ENCODE data around the gene CXCL10.
"Not testable (repeated sequence)": the region's sequence is repeated elsewhere in the genome, so short reads cannot be mapped to it uniquely, and the experiment has no call there.

Gene CXCL10

DNA sequence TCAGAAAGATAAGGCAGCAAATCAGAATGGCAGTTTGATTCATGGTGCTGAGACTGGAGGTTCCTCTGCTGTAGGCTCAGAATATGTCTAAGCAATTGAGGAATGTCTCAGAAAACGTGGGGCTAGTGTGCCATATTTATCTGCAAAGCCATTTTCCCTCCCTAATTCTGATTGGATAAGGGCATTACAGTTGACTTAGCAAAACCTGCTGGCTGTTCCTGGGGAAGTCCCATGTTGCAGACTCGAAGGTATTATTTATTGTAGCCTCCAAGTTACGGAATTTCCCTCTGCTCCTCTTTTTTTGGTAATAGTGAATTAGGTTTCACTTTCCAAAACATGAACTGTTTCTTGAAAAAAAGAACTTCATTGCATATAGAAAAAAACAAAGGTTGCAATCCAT is at the start of gene CXCL10:
Gene CXCL10, minus strand, starts transcription at position 109 of the 400 bp plus-strand sequence. Its CDS starts 66 bp downstream, at position 43.
- in situ Hi-C loops (cut with MboI; ENCODE audit: low sequenced_read_pairs), result no loop called here

DNA sequence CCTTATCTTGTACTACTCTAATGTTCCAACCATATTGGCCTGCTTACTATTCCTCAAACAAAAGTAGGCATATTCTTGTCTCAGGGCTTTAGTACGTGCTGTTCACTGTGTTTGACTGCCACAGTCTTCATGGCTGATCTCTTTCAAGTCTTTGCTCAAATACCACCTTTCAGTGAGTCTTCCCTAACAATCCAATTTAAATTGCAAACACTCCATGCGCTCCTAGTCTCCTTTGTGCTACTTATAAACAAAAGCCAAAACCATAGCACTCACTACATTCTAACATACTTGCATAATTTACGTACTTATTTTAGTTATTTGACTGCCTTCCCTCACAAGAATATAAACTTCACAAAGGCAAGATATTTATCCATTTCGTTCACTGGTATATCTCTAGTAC is 49.5 kb upstream of the CXCL10 start:
- in situ Hi-C loops (cut with MboI; ENCODE audit: low sequenced_read_pairs), result no loop called here

DNA sequence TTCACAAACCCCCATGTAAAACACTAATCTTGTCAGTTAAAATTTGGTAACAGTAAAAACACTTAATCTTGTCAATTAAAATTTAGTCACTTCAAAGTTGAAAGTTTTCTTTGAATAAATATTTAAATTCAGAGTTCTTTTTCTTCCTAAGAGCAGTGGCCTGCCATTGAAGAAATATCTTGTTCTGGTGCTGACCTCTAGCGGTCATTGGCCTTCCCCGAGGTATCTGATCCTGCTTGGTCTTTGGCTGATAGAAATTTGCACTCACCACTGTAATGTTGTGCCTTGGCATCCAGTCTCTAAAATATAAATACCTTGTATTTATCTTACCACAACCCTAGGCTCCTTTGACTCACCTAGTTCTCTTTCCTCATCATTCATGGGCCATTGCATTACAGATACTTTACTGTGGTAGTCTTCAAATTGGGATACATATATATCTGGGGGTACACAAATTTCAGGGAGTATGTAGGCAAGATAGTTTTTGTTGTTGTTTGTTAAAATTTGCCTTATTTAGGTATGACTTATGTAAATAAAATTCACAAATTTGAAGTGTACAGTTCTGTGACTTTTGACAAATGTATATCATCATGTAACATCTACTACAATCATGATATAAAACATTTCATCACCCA is 44.5 kb upstream of the CXCL10 start:
- in situ Hi-C loops (cut with MboI; ENCODE audit: low sequenced_read_pairs), result no loop called here

DNA sequence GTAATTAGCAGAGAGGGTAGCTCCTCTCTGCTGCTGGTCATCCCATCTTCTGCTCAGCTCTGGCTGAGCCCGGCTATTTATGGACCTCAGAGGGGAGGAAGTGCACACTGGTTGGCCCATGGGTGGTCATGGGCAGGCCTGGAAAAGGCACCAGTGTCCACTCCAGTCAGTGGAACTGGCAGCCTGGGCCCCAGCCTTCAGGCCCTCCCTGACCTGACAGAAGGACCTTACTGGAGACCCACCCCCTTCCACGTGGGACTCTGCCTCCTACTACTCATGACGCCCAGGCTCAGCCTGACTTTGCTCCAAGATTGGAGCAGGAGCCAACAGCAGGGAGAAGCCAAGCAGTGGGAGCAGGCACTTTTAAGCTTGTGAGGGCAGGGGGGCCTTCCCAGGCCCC is 43.2 kb upstream of the CXCL10 start:
- in situ Hi-C loops (cut with MboI; ENCODE audit: low sequenced_read_pairs), result no loop called here

DNA sequence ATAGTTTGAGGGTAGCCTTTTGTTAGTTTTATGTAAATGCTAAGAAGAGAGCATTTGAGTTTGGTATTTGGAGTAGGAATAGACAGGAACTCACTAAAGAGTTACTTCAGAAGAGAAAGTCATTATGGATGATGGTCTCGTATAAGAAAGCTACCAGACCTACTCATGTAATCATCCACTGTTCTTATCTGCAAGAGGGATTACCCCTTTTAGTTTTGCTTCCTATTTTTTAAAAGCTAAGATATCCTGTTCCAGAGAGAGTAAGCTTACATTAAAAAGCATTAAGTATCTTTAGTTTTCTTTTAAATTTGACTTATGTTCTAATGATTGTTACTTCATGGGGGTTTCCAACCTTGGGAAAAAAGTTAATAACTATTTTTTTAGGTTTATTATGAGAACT is 38.7 kb upstream of the CXCL10 start:
- in situ Hi-C loops (cut with MboI; ENCODE audit: low sequenced_read_pairs), result no loop called here

DNA sequence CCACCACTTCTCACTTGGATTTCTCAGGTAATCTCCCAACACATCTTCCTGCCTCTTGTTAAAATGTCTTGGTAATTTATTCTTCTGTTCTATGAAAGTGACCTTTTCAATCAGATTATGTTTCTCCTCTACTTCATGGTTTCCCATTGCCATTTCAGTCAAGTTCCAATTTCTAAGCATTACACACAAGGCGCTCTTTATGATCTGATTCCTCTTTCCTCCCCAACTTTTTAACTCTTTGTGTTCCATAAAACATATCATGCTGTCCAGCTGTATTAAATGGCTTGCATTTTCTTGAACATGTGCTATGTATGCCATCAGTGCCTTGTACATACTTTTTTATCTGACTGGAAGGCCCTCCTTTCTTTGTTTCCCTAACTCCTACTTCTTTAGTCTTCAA is 38.1 kb upstream of the CXCL10 start:
- in situ Hi-C loops (cut with MboI; ENCODE audit: low sequenced_read_pairs), result no loop called here

DNA sequence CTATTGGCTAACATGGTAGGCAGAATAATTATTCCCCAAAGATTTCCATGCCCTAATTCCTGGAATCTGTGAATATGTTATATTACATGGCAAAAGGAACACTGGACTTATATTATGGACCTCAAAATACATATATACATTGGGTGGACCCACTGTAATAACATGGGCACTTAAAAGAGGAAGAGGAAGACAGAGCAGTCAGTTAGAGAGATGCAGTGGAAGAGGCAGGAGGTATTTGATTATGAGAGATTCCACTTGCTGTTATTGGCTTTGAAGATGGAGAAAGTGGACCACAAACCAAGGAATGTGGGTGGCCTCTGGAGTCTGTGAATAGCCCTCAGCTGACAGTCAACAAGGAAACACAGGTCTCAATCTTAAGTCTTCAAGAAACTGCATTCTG is 37.2 kb upstream of the CXCL10 start:
- in situ Hi-C loops (cut with MboI; ENCODE audit: low sequenced_read_pairs), result no loop called here

DNA sequence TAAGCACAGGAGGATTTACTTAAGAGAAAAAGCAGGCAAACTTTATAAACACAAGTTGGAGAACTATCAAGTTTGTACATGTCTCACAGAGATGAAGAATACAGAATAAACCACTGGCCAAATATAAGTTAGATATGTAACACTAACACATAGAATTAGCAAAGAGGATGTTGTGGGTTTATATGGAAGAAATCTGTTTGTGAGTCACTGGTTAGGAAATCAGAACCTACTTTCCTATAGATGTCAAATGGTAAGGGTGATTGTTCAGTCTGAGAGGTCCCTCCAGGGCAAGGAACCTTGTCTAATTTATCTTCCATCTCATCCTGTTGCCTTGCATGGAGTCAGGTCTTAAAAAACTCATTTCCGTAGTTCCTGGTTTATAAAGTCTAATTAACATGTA is 36.5 kb upstream of the CXCL10 start:
- in situ Hi-C loops (cut with MboI; ENCODE audit: low sequenced_read_pairs), result no loop called here

DNA sequence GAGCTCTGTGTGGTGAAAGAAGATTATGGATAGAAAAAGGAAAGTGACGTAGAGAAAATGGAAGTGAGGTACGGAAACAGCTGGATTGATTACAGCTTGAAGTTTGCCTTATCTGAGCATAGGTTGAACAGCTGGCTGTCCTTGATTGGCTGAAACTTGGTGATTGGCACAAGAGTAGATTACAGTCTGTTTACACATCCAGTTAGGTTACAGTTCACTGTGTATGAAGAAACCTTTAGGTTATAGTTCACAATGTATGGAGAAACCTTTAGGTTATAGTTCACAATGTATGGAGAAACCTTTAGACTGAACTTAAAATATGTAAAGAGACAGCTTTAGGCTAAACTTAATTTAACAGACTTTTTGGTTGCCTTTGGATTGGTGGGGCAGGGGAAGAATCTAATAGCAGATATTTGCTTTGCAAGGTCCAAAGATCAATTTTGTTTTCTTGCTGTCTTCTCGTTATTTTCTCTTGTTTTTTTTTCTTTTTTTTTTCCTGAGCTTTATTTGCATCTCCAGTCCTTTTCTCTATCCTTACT is 35.7 kb upstream of the CXCL10 start:
- in situ Hi-C loops (cut with MboI; ENCODE audit: low sequenced_read_pairs), result no loop called here

DNA sequence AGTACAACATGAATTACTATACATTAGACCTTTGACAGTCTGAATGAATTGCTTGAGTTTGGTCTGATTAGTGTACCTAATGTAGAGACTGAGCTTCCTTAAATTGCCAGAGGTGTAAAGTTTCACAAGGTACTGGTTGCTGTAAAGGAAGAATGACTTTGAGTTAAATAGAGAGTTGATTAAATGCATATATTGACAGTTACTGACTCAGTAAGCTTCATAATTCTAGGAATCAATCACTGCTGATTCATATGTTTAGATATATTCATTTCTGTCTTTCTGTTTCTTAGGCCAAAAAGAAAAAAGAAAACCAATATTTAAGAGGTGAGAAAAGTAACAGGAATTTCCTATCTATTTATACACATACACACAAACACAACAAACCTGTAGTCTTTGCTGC is 35.0 kb upstream of the CXCL10 start:
- in situ Hi-C loops (cut with MboI; ENCODE audit: low sequenced_read_pairs), result no loop called here

DNA sequence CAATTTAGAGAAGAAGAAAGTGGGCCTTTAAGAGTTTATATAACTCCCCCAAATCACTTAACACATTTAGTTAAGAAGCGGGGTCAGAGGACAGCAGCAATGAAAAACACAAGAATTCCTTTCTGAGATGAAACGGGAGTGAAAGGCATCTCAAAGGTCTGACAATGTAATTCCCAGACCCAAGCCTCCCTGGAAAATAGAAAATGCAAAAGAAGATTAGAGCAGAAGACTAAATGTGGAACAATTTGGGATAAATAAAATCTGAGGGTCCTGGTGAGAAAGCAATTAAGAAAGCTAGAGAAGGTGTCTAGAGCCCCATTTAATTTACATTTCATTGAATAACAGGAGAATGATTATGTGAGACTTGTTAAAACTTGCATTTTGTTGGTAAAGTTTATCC is 32.1 kb upstream of the CXCL10 start:
- in situ Hi-C loops (cut with MboI; ENCODE audit: low sequenced_read_pairs), result no loop called here

DNA sequence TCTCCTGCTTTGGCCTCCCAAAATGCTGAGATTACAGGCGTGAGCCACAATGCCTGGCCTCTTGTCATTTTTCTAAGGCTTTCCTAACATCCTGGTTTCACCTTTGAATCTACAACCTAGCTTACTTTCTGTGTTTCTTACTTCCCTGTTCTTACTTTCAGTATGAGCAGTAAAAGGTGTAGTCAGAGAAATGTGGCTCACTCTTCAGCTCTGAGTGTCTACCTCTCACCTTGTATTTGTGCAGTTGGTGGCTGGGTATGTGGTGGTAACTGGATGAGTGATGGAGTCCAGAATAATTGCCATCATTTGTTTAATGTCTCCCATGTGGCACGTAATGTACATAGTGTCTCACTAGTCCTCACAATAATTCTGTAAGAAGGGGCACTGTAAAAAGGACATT is 31.7 kb upstream of the CXCL10 start:
- in situ Hi-C loops (cut with MboI; ENCODE audit: low sequenced_read_pairs), result no loop called here

DNA sequence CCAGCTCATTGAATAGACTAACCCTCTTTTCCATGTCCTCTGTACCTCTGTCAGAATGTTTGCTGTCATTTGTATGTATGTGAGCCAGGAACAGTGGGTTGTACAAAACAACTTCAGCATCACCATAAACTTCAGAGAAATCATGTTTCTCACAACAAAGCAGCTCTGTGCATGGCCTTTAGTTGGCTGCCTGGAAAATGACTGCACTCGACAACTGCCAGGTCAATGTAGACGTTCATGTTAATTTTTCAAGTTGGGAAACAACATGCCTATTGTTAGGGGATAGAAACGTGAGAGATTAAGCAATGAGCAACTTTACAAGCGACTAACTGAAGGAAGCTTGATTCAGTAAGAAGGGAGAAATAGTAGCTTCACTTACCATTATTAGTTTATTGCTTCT is 30.4 kb upstream of the CXCL10 start:
- in situ Hi-C loops (cut with MboI; ENCODE audit: low sequenced_read_pairs), result no loop called here

DNA sequence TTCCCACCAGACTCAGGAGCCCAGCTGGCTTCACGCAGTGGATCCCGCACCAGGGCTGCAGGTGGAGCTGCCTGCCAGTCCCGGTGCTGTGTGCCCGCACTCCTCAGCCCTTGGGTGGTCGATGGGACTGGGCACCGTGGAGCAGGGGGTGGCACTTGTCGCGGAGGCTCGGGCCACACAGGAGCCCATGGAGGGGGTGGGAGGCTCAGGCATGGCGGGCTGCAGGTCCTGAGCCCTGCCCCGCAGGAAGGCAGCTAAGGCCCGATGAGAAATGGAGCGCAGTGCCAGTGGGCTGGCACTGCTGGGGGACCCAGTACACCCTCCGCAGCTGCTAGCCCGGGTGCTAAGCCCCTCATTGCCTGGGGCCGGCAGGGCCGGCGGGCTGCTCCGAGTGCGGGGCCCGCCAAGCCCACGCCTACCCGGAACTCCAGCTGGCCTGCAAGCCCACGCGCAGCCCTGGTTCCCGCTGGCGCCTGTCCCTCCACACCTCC is 27.3 kb upstream of the CXCL10 start:
- in situ Hi-C loops (cut with MboI; ENCODE audit: low sequenced_read_pairs), result not testable (repeated sequence)

DNA sequence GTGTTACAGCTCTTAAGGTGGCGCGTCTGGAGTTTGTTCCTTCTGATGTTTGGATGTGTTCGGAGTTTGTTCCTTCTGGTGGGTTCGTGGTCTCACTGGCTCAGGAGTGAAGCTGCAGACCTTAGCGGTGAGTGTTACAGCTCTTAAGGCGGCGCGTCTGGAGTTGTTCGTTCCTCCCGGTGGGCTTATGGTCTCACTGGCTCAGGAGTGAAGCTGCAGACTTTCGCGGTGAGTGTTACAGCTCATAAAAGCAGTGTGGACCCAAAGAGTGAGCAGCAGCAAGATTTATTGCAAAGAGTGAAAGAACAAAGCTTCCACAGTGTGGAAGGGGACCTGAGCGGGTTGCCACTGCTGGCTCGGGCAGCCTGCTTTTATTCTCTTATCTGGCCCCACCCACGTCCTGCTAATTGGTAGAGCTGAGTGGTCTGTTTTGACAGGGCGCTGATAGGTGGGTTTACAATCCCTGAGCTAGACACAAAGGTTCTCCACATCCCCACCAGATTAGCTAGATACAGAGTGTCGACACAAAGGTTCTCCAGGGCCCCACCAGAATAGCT is 26.6 kb upstream of the CXCL10 start:
- in situ Hi-C loops (cut with MboI; ENCODE audit: low sequenced_read_pairs), result not testable (repeated sequence)

DNA sequence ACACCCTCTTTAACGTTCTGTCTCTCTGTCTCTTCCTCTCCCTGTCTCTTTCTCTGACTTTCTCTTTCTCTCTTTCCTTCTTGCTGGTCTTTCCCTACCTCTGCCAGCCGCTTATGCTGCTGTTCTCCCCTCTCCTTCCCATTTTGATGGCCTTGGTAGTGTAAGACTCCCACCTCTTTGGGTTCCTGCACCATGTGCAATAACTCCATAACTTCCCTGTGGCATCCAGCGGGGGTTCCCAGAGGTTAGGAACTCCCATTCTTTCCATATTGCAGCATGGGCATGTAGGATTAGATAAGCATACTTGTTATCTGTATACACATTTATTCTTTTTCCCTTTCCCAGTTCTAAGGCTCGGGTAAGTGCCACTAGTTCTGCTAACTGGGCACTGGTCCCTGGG is 21.4 kb upstream of the CXCL10 start:
- in situ Hi-C loops (cut with MboI; ENCODE audit: low sequenced_read_pairs), result not testable (repeated sequence)

DNA sequence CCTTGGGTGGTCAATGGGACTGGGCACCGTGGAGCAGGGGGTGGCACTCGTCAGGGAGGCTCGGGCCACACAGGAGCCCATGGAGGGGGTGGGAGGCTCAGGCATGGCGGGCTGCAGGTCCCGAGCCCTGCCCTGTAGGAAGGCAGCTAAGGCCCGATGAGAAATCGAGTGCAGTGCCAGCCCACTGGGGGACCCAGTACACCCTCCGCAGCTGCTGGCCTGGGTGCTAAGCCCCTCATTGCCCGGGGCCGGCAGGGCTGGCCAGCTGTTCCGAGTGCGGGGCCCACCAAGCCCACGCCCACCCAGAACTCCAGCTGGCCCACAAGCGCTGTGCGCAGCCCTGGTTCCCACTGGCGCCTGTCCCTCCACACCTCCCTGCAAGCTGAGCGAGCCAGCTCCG is 20.0 kb upstream of the CXCL10 start:
- in situ Hi-C loops (cut with MboI; ENCODE audit: low sequenced_read_pairs), result not testable (repeated sequence)

DNA sequence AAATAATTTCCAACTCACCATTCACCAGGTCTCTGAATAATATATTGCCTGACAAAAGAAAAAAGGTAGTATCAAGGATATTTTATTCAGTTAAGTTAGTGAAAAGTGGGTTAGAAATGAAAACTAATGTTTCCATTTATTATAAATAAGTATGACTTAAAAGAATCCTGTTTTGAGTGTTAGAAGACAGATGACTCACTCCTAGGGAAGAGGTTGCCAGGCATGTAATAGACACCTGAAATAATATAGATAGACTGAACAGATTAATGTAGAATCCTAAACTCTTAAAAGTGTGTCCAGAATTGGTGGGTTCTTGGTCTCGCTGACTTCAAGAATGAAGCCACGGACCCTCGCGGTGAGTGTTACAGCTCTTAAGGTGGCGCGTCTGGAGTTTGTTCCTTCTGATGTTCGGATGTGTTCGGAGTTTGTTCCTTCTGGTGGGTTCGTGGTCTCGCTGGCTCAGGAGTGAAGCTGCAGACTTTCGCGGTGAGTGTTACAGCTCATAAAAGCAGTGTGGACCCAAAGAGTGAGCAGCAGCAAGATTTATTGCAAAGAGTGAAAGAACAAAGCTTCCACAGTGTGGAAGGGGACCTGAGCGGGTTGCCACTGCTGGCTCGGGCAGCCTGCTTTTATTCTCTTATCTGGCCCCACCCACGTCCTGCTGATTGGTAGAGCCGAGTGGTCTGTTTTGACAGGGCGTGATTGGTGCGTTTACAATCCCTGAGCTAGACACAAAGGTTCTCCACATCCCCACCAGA is 19.1 kb upstream of the CXCL10 start:
- in situ Hi-C loops (cut with MboI; ENCODE audit: low sequenced_read_pairs), result not testable (repeated sequence)

DNA sequence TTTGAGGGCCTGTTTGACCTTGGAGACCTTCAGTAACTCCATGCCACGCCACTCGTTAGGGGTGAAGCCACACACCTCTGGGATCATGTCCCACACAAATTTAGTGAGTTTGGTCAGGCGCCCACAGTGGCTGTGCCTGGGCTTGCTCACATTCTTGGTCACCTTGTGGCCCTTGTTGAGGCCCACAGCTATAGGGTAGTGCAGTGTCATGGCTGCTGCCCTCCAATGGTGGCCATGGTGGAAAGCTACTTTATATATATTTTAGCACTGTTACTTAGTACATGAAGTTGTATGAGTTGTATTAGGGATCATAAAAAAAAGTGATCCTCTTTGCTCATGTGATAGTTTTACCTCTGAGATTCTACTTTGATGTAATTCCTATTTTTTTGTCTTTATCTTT is 13.6 kb upstream of the CXCL10 start:
- in situ Hi-C loops (cut with MboI; ENCODE audit: low sequenced_read_pairs), result no loop called here

DNA sequence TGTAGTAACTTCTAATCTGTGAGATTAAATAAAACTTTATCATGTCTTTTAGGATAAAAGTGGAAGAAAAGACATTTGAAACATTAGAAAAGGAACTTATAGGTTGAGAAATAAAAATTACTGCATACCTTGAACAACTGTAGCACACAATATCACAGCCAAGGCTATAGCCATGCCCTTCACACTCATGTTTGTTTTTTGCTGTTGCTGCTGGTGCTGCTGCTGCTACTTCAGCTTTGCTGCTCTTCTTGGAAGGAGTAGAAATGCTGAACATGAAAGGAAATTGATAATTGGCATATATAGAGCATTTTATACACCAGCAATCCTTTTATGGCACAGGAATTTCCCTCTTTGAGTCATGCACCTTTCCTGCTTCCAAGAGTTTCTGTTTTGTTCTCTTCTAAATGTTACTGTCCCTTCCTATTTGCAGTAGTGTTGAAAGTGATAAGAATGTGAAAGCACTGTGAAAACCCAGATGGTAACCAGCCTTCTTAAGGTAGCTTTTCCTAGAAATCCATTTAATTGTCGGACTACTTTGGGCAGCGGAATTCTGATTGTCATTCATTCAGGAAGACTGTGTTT is 12.6 kb upstream of the CXCL10 start, which contains the start of gene CXCL11:
Gene CXCL11, minus strand, starts transcription at position 272 of the 582 bp plus-strand sequence. Its CDS starts 83 bp downstream, at position 189.
- in situ Hi-C loops (cut with MboI; ENCODE audit: low sequenced_read_pairs), result no loop called here

DNA sequence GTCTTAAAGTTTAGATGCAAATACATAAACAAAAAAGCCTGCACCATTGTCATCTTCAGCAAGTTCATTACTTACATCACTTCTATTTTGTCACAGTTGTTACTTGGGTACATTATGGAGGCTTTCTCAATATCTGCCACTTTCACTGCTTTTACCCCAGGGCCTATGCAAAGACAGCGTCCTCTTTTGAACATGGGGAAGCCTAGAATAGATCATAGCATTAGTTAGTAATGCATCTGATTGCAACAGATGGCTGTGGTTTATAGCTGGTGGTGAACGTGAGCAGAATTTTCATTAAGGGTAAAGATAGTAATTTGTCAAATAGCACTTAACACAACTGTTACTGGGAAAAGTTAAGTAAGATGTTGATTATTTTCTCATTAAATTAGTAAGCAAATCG is 11.8 kb upstream of the CXCL10 start:
- in situ Hi-C loops (cut with MboI; ENCODE audit: low sequenced_read_pairs), result no loop called here

Data from HL-60/S4 treated with retinoic acid at 250 ng/mL for 4 days and 3 days (cell line).